HepG2 (cell line): ENCODE measurements around the gene FERMT2. TPM values are rescaled to one million over a fixed set of nuclear protein-coding genes. Genes with fewer than 3 reads are reported as not detected.

Experiments
- ARNT ChIP-seq: fragments of 450-650 bp; IDR thresholded peaks from 2 replicates; pipeline ENCODE4 v1.6.1; 2017
- CENPT ChIP-seq: sonication (generic); formaldehyde crosslinking; IDR thresholded peaks from 2 replicates; pipeline ENCODE4 v1.8.0; 2022; ENCODE audit warnings: low read depth, mild to moderate bottlenecking, moderate library complexity, missing genetic modification reagents
- CREBL2 ChIP-seq: sonication (generic); formaldehyde crosslinking; IDR thresholded peaks from 2 replicates; pipeline ENCODE4 v1.8.1; 2023; ENCODE audit warnings: missing genetic modification reagents, mild to moderate bottlenecking, borderline replicate concordance
- IKZF5 ChIP-seq: IDR thresholded peaks from 2 replicates; pipeline ENCODE4 v1.6.1; 2018; ENCODE audit warnings: missing genetic modification reagents, mild to moderate bottlenecking, missing compliant biosample characterization
- MAX ChIP-seq: IDR thresholded peaks from 2 replicates; pipeline ENCODE4 v1.6.1; 2012; ENCODE audit warnings: inconsistent platforms
- NPAS2 ChIP-seq: sonication (generic); formaldehyde crosslinking; IDR thresholded peaks from 2 replicates; pipeline ENCODE4 v1.8.0; 2022; ENCODE audit warnings: mild to moderate bottlenecking, missing genetic modification reagents, borderline replicate concordance
- PCBP1 ChIP-seq: fragments of 200-400 bp; formaldehyde crosslinking; IDR thresholded peaks from 2 replicates; pipeline ENCODE4 v1.6.1; 2017; ENCODE audit warnings: mild to moderate bottlenecking, low read depth, low read length, borderline replicate concordance
- PHF8 ChIP-seq: sonication (generic); formaldehyde crosslinking; IDR thresholded peaks from 2 replicates; pipeline ENCODE4 v1.5.0; 2020; ENCODE audit warnings: missing genetic modification reagents
- PREB ChIP-seq: sonication (generic); formaldehyde crosslinking; IDR thresholded peaks from 2 replicates; pipeline ENCODE4 v1.4.0; 2020; ENCODE audit warnings: missing genetic modification reagents
- SKIL ChIP-seq: sonication (generic); formaldehyde crosslinking; IDR thresholded peaks from 2 replicates; pipeline ENCODE4 v1.8.0; 2022; ENCODE audit warnings: missing genetic modification reagents, mild to moderate bottlenecking, moderate library complexity, borderline replicate concordance
- SNAPC2 ChIP-seq: sonication (generic); formaldehyde crosslinking; IDR thresholded peaks from 2 replicates; pipeline ENCODE4 v1.8.1; 2022; ENCODE audit warnings: mild to moderate bottlenecking, missing genetic modification reagents
- SOX6 ChIP-seq, 2 experiments: fragments of 450-650 bp in 1 of 2; sonication (generic) in 1 of 2; formaldehyde crosslinking in 1 of 2; IDR thresholded peaks; 2 replicates each; pipeline versions ENCODE4 v1.4.0 to v1.6.1; 2017 to 2020; ENCODE audit warnings: antibody characterized with exemption in 1 of 2, mild to moderate bottlenecking in 1 of 2, missing genetic modification reagents in 1 of 2
- SPEN ChIP-seq: sonication (generic); formaldehyde crosslinking; IDR thresholded peaks from 2 replicates; pipeline ENCODE4 v1.5.1; 2020; ENCODE audit warnings: low read depth, mild to moderate bottlenecking, missing genetic modification reagents
- TFDP2 ChIP-seq: sonication (generic); formaldehyde crosslinking; IDR thresholded peaks from 2 replicates; pipeline ENCODE4 v1.4.0; 2020; ENCODE audit warnings: missing genetic modification reagents
- ZNF12 ChIP-seq: sonication (generic); formaldehyde crosslinking; IDR thresholded peaks from 2 replicates; pipeline ENCODE4 v1.5.0; 2020; ENCODE audit warnings: missing genetic modification reagents
- ZNF264 ChIP-seq: sonication (generic); formaldehyde crosslinking; IDR thresholded peaks from 2 replicates; pipeline ENCODE4 v1.4.0; 2020; ENCODE audit warnings: missing genetic modification reagents
- ZNF3 ChIP-seq: IDR thresholded peaks from 2 replicates; pipeline ENCODE4 v1.7.0; 2017; ENCODE audit warnings: inconsistent platforms
- ZNF512 ChIP-seq: sonication (generic); formaldehyde crosslinking; IDR thresholded peaks from 2 replicates; pipeline ENCODE4 v1.4.0; 2020; ENCODE audit warnings: mild to moderate bottlenecking, missing genetic modification reagents
- ZNF614 ChIP-seq: IDR thresholded peaks from 2 replicates; pipeline ENCODE4 v1.6.1; 2018; ENCODE audit warnings: missing biosample characterization, missing genetic modification reagents, inconsistent platforms, borderline replicate concordance
- ZNF672 ChIP-seq: sonication (generic); formaldehyde crosslinking; IDR thresholded peaks from 2 replicates; pipeline ENCODE4 v1.8.1; 2022; ENCODE audit warnings: missing genetic modification reagents
- ZNF766 ChIP-seq: sonication (generic); formaldehyde crosslinking; IDR thresholded peaks from 2 replicates; pipeline ENCODE4 v1.5.0; 2020; ENCODE audit warnings: missing genetic modification reagents, borderline replicate concordance
- ZSCAN22 ChIP-seq: sonication (generic); formaldehyde crosslinking; IDR thresholded peaks from 2 replicates; pipeline ENCODE4 v1.4.0; 2020; ENCODE audit warnings: mild to moderate bottlenecking, missing genetic modification reagents
- polyA plus RNA-seq, 8 experiments: library from polyadenylated mRNA; depleted of rRNA in 3 of 8; stranded (reverse) in 7 of 8; unstranded in 1 of 8; fragments of >200 nt; fragmentation: Illumina TruSeq in 4 of 8; extraction: Trizol in 4 of 8; gene quantifications; 2 replicates each; pipeline versions ENCODE4 v1.2.1 to v1.2.3, GENCODE V29; 2011 to 2016; ENCODE audit warnings: low read depth in 4 of 8, missing spikeins in 1 of 8, mixed read lengths in 1 of 8; ENCODE audit not compliant: insufficient read depth in 1 of 8
- total RNA-seq, 5 experiments: library from RNA; depleted of rRNA; stranded (reverse); fragments of >200 nt; fragmentation: Illumina TruSeq; extraction: Trizol; gene quantifications; 2 replicates each; pipeline ENCODE4 v1.2.3, GENCODE V29; 2016; ENCODE audit warnings: low read depth in 1 of 5

The FERMT2 gene
- total and polyA plus RNA-seq, 2 of the 13 experiments (the other 11 are each of a cell fraction or from before 2014, with no cell fraction given): 36.2 to 60.4 TPM

- TF ChIP-seq ZNF512 (CRISPR knock-in tag) (no peak), ZNF672 (CRISPR knock-in tag) (no peak), CREBL2 (CRISPR knock-in tag) (no peak), PREB (CRISPR knock-in tag) (no peak), ZNF12 (CRISPR knock-in tag) (no peak), SNAPC2 (no peak), NPAS2 (CRISPR knock-in tag) (no peak), SOX6 (IDR thresholded peaks at IDR 0.05) (no peak), SOX6 (CRISPR knock-in tag; IDR thresholded peaks at IDR 0.05) (no peak), TFDP2 (no peak), IKZF5 (CRISPR knock-in tag) (no peak), ZNF766 (CRISPR knock-in tag) (no peak), ZNF614 (CRISPR knock-in tag) (no peak), PCBP1 (no peak), ZNF264 (no peak), ZSCAN22 (CRISPR knock-in tag) (0 out of 2 replicates have a peak, but pooled peaks have one; percentile 31), SPEN (CRISPR knock-in tag) (no peak), ARNT (no peak), CENPT (CRISPR knock-in tag) (no peak), ZNF3 (CRISPR knock-in tag) (no peak), MAX (peak; percentile 56), PHF8 (peak; percentile 50; the same call in 1 of the 2 replicates), SKIL (CRISPR knock-in tag) (no peak)
Observed at GRCh38 chr14:52950410-52950897, 396 bp downstream of the FERMT2 start (continued).
